ENCODE measurements around the gene EXOC6B.

DNA sequence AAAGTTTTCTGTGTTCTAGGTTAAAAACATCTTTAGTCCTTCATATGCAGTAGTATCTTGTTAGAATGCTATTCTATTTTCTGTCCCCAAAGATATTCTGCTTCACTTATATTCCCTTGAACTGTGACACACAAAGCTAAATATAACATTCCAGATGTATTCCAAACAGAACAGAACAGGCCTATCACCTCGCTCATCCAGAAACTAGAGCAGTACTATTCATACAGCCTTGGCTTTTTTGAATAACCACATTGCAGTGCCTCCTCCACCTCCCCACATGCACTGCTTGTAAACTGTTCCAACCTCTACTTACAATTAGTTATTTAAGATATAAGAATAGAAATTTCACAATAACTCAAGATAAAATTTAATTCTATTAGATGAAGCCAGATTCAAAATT lies 196.8 kb downstream of the EXOC6B start:
- TF ChIP-seq, protein P1, sequence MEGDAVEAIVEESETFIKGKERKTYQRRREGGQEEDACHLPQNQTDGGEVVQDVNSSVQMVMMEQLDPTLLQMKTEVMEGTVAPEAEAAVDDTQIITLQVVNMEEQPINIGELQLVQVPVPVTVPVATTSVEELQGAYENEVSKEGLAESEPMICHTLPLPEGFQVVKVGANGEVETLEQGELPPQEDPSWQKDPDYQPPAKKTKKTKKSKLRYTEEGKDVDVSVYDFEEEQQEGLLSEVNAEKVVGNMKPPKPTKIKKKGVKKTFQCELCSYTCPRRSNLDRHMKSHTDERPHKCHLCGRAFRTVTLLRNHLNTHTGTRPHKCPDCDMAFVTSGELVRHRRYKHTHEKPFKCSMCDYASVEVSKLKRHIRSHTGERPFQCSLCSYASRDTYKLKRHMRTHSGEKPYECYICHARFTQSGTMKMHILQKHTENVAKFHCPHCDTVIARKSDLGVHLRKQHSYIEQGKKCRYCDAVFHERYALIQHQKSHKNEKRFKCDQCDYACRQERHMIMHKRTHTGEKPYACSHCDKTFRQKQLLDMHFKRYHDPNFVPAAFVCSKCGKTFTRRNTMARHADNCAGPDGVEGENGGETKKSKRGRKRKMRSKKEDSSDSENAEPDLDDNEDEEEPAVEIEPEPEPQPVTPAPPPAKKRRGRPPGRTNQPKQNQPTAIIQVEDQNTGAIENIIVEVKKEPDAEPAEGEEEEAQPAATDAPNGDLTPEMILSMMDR (IDR thresholded peaks at IDR 0.05): no peak
- no peak for TF ChIP-seq POLR2A (IDR thresholded peaks at IDR 0.05)

Data from body of pancreas (tissue), 4 donors.